Esophagus muscularis mucosa (tissue), 4 donors: ENCODE results near the gene PRDM16.

Source experiments
- EP300 ChIP-seq: sonication (generic); formaldehyde crosslinking; IDR thresholded peaks from one replicate; pipeline ENCODE4 v1.6.1; 2017; ENCODE audit warnings: antibody characterized with exemption
- POLR2A ChIP-seq: fragments of 450-650 bp; IDR thresholded peaks from one replicate; pipeline ENCODE4 v1.6.1; 2017; ENCODE audit warnings: antibody characterized with exemption, moderate library complexity, mild to moderate bottlenecking, low read depth
- POLR2AphosphoS5 ChIP-seq, 2 donors: sonication (generic); formaldehyde crosslinking; IDR thresholded peaks; one replicate each; pipeline ENCODE4 v1.6.1; 2017; ENCODE audit warnings: antibody characterized with exemption in 2 of 2
- TF ChIP-seq, protein P1 (sequence below), 3 experiments: fragments of 200-600 bp in 2 of 3; fragments of 450-650 bp in 1 of 3; sonication (generic) in 2 of 3; IDR thresholded peaks; one replicate each; pipeline ENCODE4 v1.5.1; 2017 to 2019; ENCODE audit warnings: antibody characterized with exemption in 3 of 3, mild to moderate bottlenecking in 2 of 3, moderate library complexity in 1 of 3

DNA sequence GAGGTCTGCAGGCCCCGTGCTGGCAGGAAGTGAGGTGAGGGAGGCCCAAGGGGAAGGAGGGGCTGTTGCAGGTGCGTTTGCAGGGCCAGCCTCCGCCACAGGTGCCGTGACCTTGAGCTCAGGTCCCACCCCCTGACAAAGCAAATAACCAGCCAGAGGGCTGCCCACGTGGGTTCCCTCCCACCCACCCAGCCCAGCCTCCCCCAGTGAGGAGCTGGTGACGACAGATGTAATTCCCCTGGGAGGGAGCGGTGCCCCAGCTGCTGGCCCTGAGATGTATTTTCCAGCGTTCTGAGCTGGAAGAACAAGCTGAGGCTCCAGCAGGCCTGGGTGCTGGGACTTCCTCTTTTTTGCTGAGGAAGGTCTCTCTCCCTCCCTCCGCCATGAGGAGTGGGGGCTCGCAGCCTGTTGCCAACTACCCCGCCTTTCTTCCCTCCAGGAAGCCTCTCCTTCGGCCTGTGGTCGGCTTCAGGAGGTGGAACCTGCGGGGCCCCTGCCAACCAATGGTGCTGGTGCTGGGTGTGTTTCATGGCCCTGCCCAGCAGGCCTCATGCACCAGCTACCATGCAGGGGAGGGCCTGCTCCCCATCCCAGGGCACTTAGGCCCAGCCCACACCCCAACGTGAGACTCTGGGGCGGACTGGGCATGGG lies 153.2 kb downstream of the PRDM16 start:
- TF ChIP-seq, protein P1, sequence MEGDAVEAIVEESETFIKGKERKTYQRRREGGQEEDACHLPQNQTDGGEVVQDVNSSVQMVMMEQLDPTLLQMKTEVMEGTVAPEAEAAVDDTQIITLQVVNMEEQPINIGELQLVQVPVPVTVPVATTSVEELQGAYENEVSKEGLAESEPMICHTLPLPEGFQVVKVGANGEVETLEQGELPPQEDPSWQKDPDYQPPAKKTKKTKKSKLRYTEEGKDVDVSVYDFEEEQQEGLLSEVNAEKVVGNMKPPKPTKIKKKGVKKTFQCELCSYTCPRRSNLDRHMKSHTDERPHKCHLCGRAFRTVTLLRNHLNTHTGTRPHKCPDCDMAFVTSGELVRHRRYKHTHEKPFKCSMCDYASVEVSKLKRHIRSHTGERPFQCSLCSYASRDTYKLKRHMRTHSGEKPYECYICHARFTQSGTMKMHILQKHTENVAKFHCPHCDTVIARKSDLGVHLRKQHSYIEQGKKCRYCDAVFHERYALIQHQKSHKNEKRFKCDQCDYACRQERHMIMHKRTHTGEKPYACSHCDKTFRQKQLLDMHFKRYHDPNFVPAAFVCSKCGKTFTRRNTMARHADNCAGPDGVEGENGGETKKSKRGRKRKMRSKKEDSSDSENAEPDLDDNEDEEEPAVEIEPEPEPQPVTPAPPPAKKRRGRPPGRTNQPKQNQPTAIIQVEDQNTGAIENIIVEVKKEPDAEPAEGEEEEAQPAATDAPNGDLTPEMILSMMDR (IDR thresholded peaks at IDR 0.05), result no peak
- TF ChIP-seq POLR2A, result no peak
- TF ChIP-seq EP300, result no peak
- TF ChIP-seq POLR2AphosphoS5 (IDR thresholded peaks at IDR 0.05), result no peak
